A673 (cell line): ENCODE results near the gene CADPS2. TPM values are rescaled to one million over a fixed set of nuclear protein-coding genes. Genes with fewer than 3 reads are reported as not detected.
A peak's percentile ranks its signal among the peaks of the same experiment; 100 is the strongest.

Experiments
- BruUV-seq: library from RNA; stranded (reverse); fragments of 400-500 nt; replicated peaks from 2 replicates; lab custom pipeline; 2021; lab: Mats Ljungman, UMichigan
- CTCF ChIA-PET: fragments of 300-600 bp; sonication (Branson Sonifier 250); formaldehyde crosslinking; loops from one replicate; lab custom pipeline; 2022; ENCODE audit warnings: antibody characterized with exemption; lab: Charles Lee
- POLR2A ChIA-PET: fragments of 300-600 bp; sonication (Branson Sonifier 250); formaldehyde crosslinking; loops from one replicate; lab custom pipeline; 2022; ENCODE audit warnings: antibody characterized with exemption; ENCODE audit not compliant: low non-redundant PET; lab: Charles Lee
- DNase-seq: peaks from one replicate; pipeline ENCODE4 v3.0.0-alpha.2; 2015; ENCODE audit warnings: low spot score
- H3K27ac ChIP-seq: fragments of 200-600 bp; sonication (generic); 2 replicates; pipeline ENCODE4 v1.5.1; 2016; ENCODE audit warnings: mixed run types, low read depth, mild to moderate bottlenecking, mixed read lengths, antibody characterized with exemption, low read length; ENCODE audit not compliant: poor library complexity, severe bottlenecking
- H3K27me3 ChIP-seq: fragments of 200-600 bp; sonication (generic); replicated peaks from 2 replicates; pipeline ENCODE4 v1.6.1; 2017; ENCODE audit warnings: mixed run types, low read depth, mild to moderate bottlenecking, mixed read lengths, antibody characterized with exemption, low read length; ENCODE audit not compliant: insufficient read depth, poor library complexity
- H3K36me3 ChIP-seq: fragments of 200-600 bp; sonication (generic); 2 replicates; pipeline ENCODE4 v1.6.1; 2016; ENCODE audit warnings: mixed run types, mild to moderate bottlenecking, mixed read lengths, antibody characterized with exemption, low read length; ENCODE audit not compliant: insufficient read depth, poor library complexity, severe bottlenecking
- H3K4me1 ChIP-seq: fragments of 200-600 bp; sonication (generic); 2 replicates; pipeline ENCODE4 v1.6.1; 2017; ENCODE audit warnings: mixed run types, mild to moderate bottlenecking, mixed read lengths, antibody characterized with exemption, low read length; ENCODE audit not compliant: insufficient read depth, poor library complexity, severe bottlenecking
- H3K4me3 ChIP-seq: fragments of 200-600 bp; sonication (generic); 2 replicates; pipeline ENCODE4 v1.5.1; 2016; ENCODE audit warnings: low read depth, mixed run types, mild to moderate bottlenecking, mixed read lengths, low read length; ENCODE audit not compliant: poor library complexity, severe bottlenecking
- H3K9me3 ChIP-seq: fragments of 200-600 bp; sonication (generic); 2 replicates; pipeline ENCODE4 v1.6.1; 2016; ENCODE audit warnings: mixed run types, low read depth, mild to moderate bottlenecking, mixed read lengths, antibody characterized with exemption, low read length; ENCODE audit not compliant: poor library complexity, severe bottlenecking
- CTCF ChIP-seq: fragments of 300-800, 200-600 bp; sonication (generic); conservative IDR thresholded peaks from 2 replicates; pipeline ENCODE4 v1.5.1; 2017; ENCODE audit warnings: low read depth, mild to moderate bottlenecking, antibody characterized with exemption, low read length, moderate library complexity, mixed read lengths
- EZH2 ChIP-seq: fragments of 200-600 bp; sonication (generic); IDR thresholded peaks from 2 replicates; pipeline ENCODE4 v1.6.1; 2017; ENCODE audit warnings: borderline replicate concordance, low read depth, mild to moderate bottlenecking, mixed read lengths, antibody characterized with exemption, low read length; ENCODE audit not compliant: poor library complexity, severe bottlenecking
- intact Hi-C: fragments of 100-400 bp; cut with micrococcal nuclease; formaldehyde crosslinking; loops from one replicate; pipeline ENCODE4 v1.10.0; 2022; ENCODE audit not compliant: unreplicated experiment
- total RNA-seq: library from RNA; stranded (reverse); gene quantifications from 2 replicates; pipeline ENCODE4 v1.2.3, GENCODE V29; 2021

CADPS2 gene
- total RNA-seq, 1 experiment from 2014 or later: 81.3 TPM

- DNase-seq: no peak
- BruUV-seq: no TSS peak
- ChIA-PET POLR2A (no interaction called here), CTCF (no interaction called here)
- H3K4me3 ChIP-seq: no peak overlapping the region
- no peak for TF ChIP-seq EZH2
- TF ChIP-seq CTCF: no peak
- no peaks in the 10 kb centered on the region for H3K36me3 ChIP-seq
- no peaks in the 10 kb centered on the region for H3K27me3 ChIP-seq
- no peak overlapping the region for H3K27ac ChIP-seq
- H3K9me3 ChIP-seq: no peaks in the 10 kb centered on the region
- intact Hi-C loops: no loop called here
- no peaks in the 10 kb centered on the region for H3K4me1 ChIP-seq
Observed at GRCh38 chr7:122595885-122596284, 290.4 kb downstream of the CADPS2 start.

GRCh38 chr7:122588621-122589020 is 297.6 kb downstream of the CADPS2 start:
- Histone ChIP-seq H3K27ac (no peak overlapping the region), H3K4me3 (no peak overlapping the region), H3K27me3 (no peaks in the 10 kb centered on the region), H3K4me1 (peaks cover 8% of the 10 kb centered on the region), H3K36me3 (no peaks in the 10 kb centered on the region), H3K9me3 (no peaks in the 10 kb centered on the region)
- CTCF ChIA-PET: no interaction called here
- TF ChIP-seq EZH2 (no peak), CTCF (no peak)
- POLR2A ChIA-PET: no interaction called here
- intact Hi-C loops: no loop called here
- no peak for DNase-seq
- BruUV-seq: no TSS peak

GRCh38 chr7:122584676-122585251 is 301.5 kb downstream of the CADPS2 start:
- intact Hi-C loops: no loop called here
- Histone ChIP-seq H3K4me3 (no peak overlapping the region), H3K4me1 (peaks cover 8% of the 10 kb centered on the region), H3K27me3 (no peaks in the 10 kb centered on the region), H3K9me3 (no peaks in the 10 kb centered on the region), H3K36me3 (no peaks in the 10 kb centered on the region), H3K27ac (no peak overlapping the region)
- TF ChIP-seq CTCF (no peak), EZH2 (no peak)
- ChIA-PET CTCF (no interaction called here), POLR2A (no interaction called here)
- peak; percentile 30 for DNase-seq
- no TSS peak for BruUV-seq
